ENCODE results near the gene MARK4. TPM values are rescaled to one million over a fixed set of nuclear protein-coding genes. Genes with fewer than 3 reads are reported as not detected.

MARK4 gene
- total and polyA plus RNA-seq, 4 donors: 27.2 to 105 (median 62.7) TPM

GRCh38 chr19:45340232-45340898, 89.3 kb downstream of the MARK4 start, which contains the start of gene KLC3:
TSS of gene KLC3 (plus strand) at chr19:45340750. CDS start at chr19:45345542, 4,792 bp downstream.
- Histone ChIP-seq H3K27ac (ENCODE audit: low read depth, low read length) (no peak within 1 kb of the TSS), H3K4me1 (ENCODE audit: control insufficient read depth, insufficient read depth, low read length) (peaks cover 7% of the 10 kb centered on the region), H3K36me3 (ENCODE audit: control insufficient read depth, insufficient read depth, low read length) (no peaks in the 10 kb centered on the region), H3K9me3 (ENCODE audit: control insufficient read depth, insufficient read depth, low read length) (no peaks in the 10 kb centered on the region), H3K27me3 (ENCODE audit: control insufficient read depth, insufficient read depth, low read length) (peaks cover 36% of the 10 kb centered on the region), H3K4me3 (ENCODE audit: low read depth, low read length) (no peak within 1 kb of the TSS)
- 2% methylated on average over 45 of the region's 50 CpGs for WGBS (ENCODE audit: insufficient coverage)
- no peak for DNase-seq (ENCODE audit: low read depth in 4 of 6, low spot score in 6 of 6)

GRCh38 chr19:45340899-45341453, 89.9 kb downstream of the MARK4 start:
- H3K36me3 ChIP-seq (ENCODE audit: control insufficient read depth, insufficient read depth, low read length): no peaks in the 10 kb centered on the region
- H3K9me3 ChIP-seq (ENCODE audit: control insufficient read depth, insufficient read depth, low read length): no peaks in the 10 kb centered on the region
- peaks cover 38% of the 10 kb centered on the region for H3K27me3 ChIP-seq (ENCODE audit: control insufficient read depth, insufficient read depth, low read length)
- no peak for DNase-seq (ENCODE audit: low read depth in 4 of 6, low spot score in 6 of 6)
- WGBS (ENCODE audit: insufficient coverage): 18% methylated on average over 25 of the region's 25 CpGs
- peaks cover 7% of the 10 kb centered on the region for H3K4me1 ChIP-seq (ENCODE audit: control insufficient read depth, insufficient read depth, low read length)
- H3K4me3 ChIP-seq (ENCODE audit: low read depth, low read length): no peak overlapping the region
- no peak overlapping the region for H3K27ac ChIP-seq (ENCODE audit: low read depth, low read length)

- Histone ChIP-seq H3K4me3 (ENCODE audit: low read depth, low read length) (no peak overlapping the region), H3K36me3 (ENCODE audit: control insufficient read depth, insufficient read depth, low read length) (peaks cover 2% of the 10 kb centered on the region), H3K27ac (ENCODE audit: low read depth, low read length) (no peak overlapping the region), H3K9me3 (ENCODE audit: control insufficient read depth, insufficient read depth, low read length) (no peaks in the 10 kb centered on the region), H3K27me3 (ENCODE audit: control insufficient read depth, insufficient read depth, low read length) (peaks cover 56% of the 10 kb centered on the region), H3K4me1 (ENCODE audit: control insufficient read depth, insufficient read depth, low read length) (peaks cover 7% of the 10 kb centered on the region)
- no peak for DNase-seq (ENCODE audit: low read depth in 4 of 6, low spot score in 6 of 6)
- WGBS (ENCODE audit: insufficient coverage): 70% methylated on average over 12 of the region's 13 CpGs
Measured at GRCh38 chr19:45342911-45343310, 91.8 kb downstream of the MARK4 start.

GRCh38 chr19:45344621-45345505, 93.8 kb downstream of the MARK4 start:
- Histone ChIP-seq H3K4me1 (ENCODE audit: control insufficient read depth, insufficient read depth, low read length) (peaks cover 3% of the 10 kb centered on the region), H3K4me3 (ENCODE audit: low read depth, low read length) (no peak overlapping the region), H3K9me3 (ENCODE audit: control insufficient read depth, insufficient read depth, low read length) (no peaks in the 10 kb centered on the region), H3K27ac (ENCODE audit: low read depth, low read length) (no peak overlapping the region), H3K36me3 (ENCODE audit: control insufficient read depth, insufficient read depth, low read length) (peaks cover 11% of the 10 kb centered on the region), H3K27me3 (ENCODE audit: control insufficient read depth, insufficient read depth, low read length) (peaks cover 50% of the 10 kb centered on the region)
- no peak for DNase-seq (ENCODE audit: low read depth in 4 of 6, low spot score in 6 of 6)
- 64% methylated on average over 13 of the region's 15 CpGs for WGBS (ENCODE audit: insufficient coverage)

GRCh38 chr19:45345506-45345860, 94.4 kb downstream of the MARK4 start:
- DNase-seq (ENCODE audit: low read depth in 4 of 6, low spot score in 6 of 6): no peak
- H3K9me3 ChIP-seq (ENCODE audit: control insufficient read depth, insufficient read depth, low read length): no peaks in the 10 kb centered on the region
- no peak overlapping the region for H3K27ac ChIP-seq (ENCODE audit: low read depth, low read length)
- no peak overlapping the region for H3K4me3 ChIP-seq (ENCODE audit: low read depth, low read length)
- 84% methylated on average over 15 of the region's 15 CpGs for WGBS (ENCODE audit: insufficient coverage)
- peaks cover 16% of the 10 kb centered on the region for H3K36me3 ChIP-seq (ENCODE audit: control insufficient read depth, insufficient read depth, low read length)
- H3K27me3 ChIP-seq (ENCODE audit: control insufficient read depth, insufficient read depth, low read length): peaks cover 44% of the 10 kb centered on the region
- H3K4me1 ChIP-seq (ENCODE audit: control insufficient read depth, insufficient read depth, low read length): peaks cover 3% of the 10 kb centered on the region

- no peak overlapping the region for H3K27ac ChIP-seq (ENCODE audit: low read depth, low read length)
- no peak overlapping the region for H3K4me3 ChIP-seq (ENCODE audit: low read depth, low read length)
- H3K4me1 ChIP-seq (ENCODE audit: control insufficient read depth, insufficient read depth, low read length): no peaks in the 10 kb centered on the region
- 41% methylated on average over 27 of the region's 27 CpGs for WGBS (ENCODE audit: insufficient coverage)
- H3K27me3 ChIP-seq (ENCODE audit: control insufficient read depth, insufficient read depth, low read length): peaks cover 36% of the 10 kb centered on the region
- H3K9me3 ChIP-seq (ENCODE audit: control insufficient read depth, insufficient read depth, low read length): no peaks in the 10 kb centered on the region
- H3K36me3 ChIP-seq (ENCODE audit: control insufficient read depth, insufficient read depth, low read length): peaks cover 26% of the 10 kb centered on the region
- DNase-seq (ENCODE audit: low read depth in 4 of 6, low spot score in 6 of 6): no peak
Measured at GRCh38 chr19:45346449-45346848, 95.4 kb downstream of the MARK4 start.

DNA sequence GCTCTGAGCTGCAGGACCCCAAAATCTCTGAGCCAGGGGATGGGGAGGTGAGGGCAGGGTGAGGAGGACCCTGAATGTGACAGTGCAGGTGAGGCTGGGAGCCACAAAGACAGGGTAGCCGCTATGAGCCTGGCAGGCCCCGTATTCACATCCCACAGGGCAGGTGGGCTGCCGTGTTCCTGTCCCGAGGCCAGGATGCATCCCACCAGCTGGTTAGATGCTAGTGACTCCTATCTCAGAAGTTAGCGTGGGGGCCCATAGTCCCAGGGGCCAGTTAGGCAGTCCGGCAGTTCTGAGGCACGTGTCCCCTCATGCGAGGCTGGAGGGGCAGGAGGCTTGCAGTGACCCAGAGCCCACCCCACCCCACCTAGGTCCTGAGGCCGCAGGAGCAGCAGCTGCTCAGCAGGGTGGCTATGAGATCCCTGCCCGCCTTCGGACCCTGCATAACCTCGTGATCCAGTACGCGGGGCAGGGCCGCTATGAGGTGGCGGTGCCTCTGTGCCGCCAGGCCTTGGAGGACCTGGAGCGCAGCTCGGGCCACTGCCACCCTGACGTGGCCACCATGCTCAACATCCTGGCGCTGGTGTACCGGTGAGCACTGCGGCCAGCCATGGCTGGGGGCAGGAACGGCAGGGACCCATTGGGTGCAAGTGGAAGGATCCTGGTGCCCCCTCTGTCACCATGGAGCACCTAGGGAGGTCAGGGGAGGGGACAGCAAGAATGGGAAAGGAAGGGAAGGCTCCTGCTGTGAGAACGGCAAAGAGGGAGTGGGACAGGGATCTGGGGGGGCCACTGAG, 96.7 kb downstream of the MARK4 start:
- WGBS (ENCODE audit: insufficient coverage): 78% methylated on average over 25 of the region's 25 CpGs
- no peaks in the 10 kb centered on the region for H3K4me1 ChIP-seq (ENCODE audit: control insufficient read depth, insufficient read depth, low read length)
- no peak overlapping the region for H3K4me3 ChIP-seq (ENCODE audit: low read depth, low read length)
- H3K27me3 ChIP-seq (ENCODE audit: control insufficient read depth, insufficient read depth, low read length): peaks cover 30% of the 10 kb centered on the region
- no peaks in the 10 kb centered on the region for H3K9me3 ChIP-seq (ENCODE audit: control insufficient read depth, insufficient read depth, low read length)
- no peak for DNase-seq (ENCODE audit: low read depth in 4 of 6, low spot score in 6 of 6)
- H3K27ac ChIP-seq (ENCODE audit: low read depth, low read length): no peak overlapping the region
- peaks cover 39% of the 10 kb centered on the region for H3K36me3 ChIP-seq (ENCODE audit: control insufficient read depth, insufficient read depth, low read length)

DNA sequence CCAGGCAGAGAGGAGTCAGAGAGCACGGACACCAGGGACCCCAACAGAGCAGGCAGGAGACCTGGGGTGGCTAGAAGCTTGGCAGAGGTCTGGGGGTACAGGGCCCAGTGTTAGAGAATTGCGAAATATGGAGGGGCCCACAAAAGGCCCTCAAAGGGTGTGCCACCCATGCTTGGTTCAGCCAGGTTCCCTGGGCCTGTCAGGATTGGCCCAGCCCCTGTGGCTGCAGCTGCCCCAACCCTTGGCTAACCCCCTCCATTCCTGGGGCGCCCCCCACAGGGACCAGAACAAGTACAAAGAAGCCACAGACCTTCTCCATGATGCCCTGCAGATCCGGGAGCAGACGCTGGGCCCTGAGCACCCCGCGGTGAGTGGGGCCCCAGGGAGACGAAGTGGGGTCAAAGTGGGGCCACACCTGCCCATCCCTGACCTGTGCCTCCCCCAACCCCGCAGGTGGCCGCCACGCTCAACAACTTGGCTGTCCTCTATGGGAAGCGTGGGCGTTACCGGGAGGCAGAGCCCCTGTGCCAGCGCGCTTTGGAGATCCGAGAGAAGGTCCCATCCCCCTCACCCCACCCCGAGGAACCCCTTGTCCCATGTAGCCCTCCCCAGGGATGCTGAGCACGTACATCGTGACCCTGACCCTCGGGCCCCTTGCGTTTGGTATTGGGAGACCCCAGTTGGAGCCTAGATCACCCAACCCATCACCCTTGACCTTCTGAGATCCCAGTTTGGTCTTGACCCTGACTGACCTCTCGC, 97.5 kb downstream of the MARK4 start:
- Histone ChIP-seq H3K27me3 (ENCODE audit: control insufficient read depth, insufficient read depth, low read length) (peaks cover 30% of the 10 kb centered on the region), H3K27ac (ENCODE audit: low read depth, low read length) (no peak overlapping the region), H3K36me3 (ENCODE audit: control insufficient read depth, insufficient read depth, low read length) (peaks cover 47% of the 10 kb centered on the region), H3K9me3 (ENCODE audit: control insufficient read depth, insufficient read depth, low read length) (no peaks in the 10 kb centered on the region), H3K4me3 (ENCODE audit: low read depth, low read length) (no peak overlapping the region), H3K4me1 (ENCODE audit: control insufficient read depth, insufficient read depth, low read length) (no peaks in the 10 kb centered on the region)
- 81% methylated on average over 23 of the region's 23 CpGs for WGBS (ENCODE audit: insufficient coverage)
- no peak for DNase-seq (ENCODE audit: low read depth in 4 of 6, low spot score in 6 of 6)

DNA sequence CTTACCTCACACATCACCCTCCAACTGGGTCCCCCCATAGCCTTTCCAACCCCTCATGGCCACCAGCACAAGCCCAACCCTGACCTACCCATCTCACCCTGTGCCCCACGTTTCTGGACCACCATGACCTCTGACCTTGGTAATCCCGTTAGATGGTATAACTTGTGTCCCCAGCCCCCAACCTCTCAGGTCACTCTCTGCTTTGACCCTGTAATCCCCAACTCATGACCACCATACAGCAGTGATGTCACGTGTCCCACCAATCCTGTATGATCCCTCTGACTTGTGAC, 98.0 kb downstream of the MARK4 start:
- DNase-seq (ENCODE audit: low read depth in 4 of 6, low spot score in 6 of 6): no peak
- Histone ChIP-seq H3K36me3 (ENCODE audit: control insufficient read depth, insufficient read depth, low read length) (peaks cover 52% of the 10 kb centered on the region), H3K9me3 (ENCODE audit: control insufficient read depth, insufficient read depth, low read length) (no peaks in the 10 kb centered on the region), H3K27me3 (ENCODE audit: control insufficient read depth, insufficient read depth, low read length) (peaks cover 30% of the 10 kb centered on the region), H3K27ac (ENCODE audit: low read depth, low read length) (no peak overlapping the region), H3K4me1 (ENCODE audit: control insufficient read depth, insufficient read depth, low read length) (no peaks in the 10 kb centered on the region), H3K4me3 (ENCODE audit: low read depth, low read length) (no peak overlapping the region)
- 73% methylated on average over 3 of the region's 3 CpGs for WGBS (ENCODE audit: insufficient coverage)

Measured in spinal cord (tissue), 10 donors.